A549 (cell line): ENCODE measurements around the gene NT5C3B.

Source experiments
- CTCF ChIP-seq: fragments of >200 bp; sonication (Bioruptor Twin); formaldehyde crosslinking; IDR thresholded peaks from 3 replicates; pipeline ENCODE4 v1.5.1; 2016
- SMC3 ChIP-seq: fragments of >200 bp; sonication (Bioruptor Twin); formaldehyde crosslinking; IDR thresholded peaks from 3 replicates; pipeline ENCODE4 v1.6.1; 2018; ENCODE audit warnings: inconsistent platforms

- TF ChIP-seq SMC3 = peak; percentile 48; the same call in 2 of the 3 replicates
- peak; percentile 28; the same call in 2 of the 3 replicates for TF ChIP-seq CTCF
These were observed 58.9 kb downstream of the NT5C3B start for GRCh38 chr17:41777157-41777573.
